MM.1S (cell line): Measurements from ENCODE around the gene SLC23A1.

Experiments
- CTCF ChIP-seq: fragments of 300-600 bp; sonication (generic); IDR thresholded peaks from 2 replicates; pipeline ENCODE4 v1.5.1; 2016; ENCODE audit warnings: antibody characterized with exemption, low read length, mixed read lengths
- EZH2 ChIP-seq: fragments of 300-600 bp; sonication (generic); optimal IDR thresholded peaks from 2 replicates; pipeline ENCODE3; 2017; ENCODE audit warnings: low read depth, mild to moderate bottlenecking, antibody characterized with exemption, low read length, mixed read lengths

GRCh38 chr5:139404484-139404840 is 21.4 kb upstream of the SLC23A1 start:
- TF ChIP-seq EZH2, result no peak
- no peak for TF ChIP-seq CTCF
